Endothelial cell of umbilical vein (primary cell): ENCODE data around the gene AQP12B.

Source experiments
- EZH2 ChIP-seq: IDR thresholded peaks from 2 replicates; pipeline ENCODE4 v1.6.1; 2012; ENCODE audit warnings: borderline replicate concordance, low read depth, mild to moderate bottlenecking, moderate library complexity, low read length, inconsistent platforms; ENCODE audit not compliant: severe bottlenecking
- FOS ChIP-seq: IDR thresholded peaks from 2 replicates; pipeline ENCODE4 v1.6.1; 2011; ENCODE audit warnings: mild to moderate bottlenecking, low read length, moderate library complexity, borderline replicate concordance; ENCODE audit not compliant: insufficient read depth
- JUN ChIP-seq: IDR thresholded peaks from 2 replicates; pipeline ENCODE4 v1.6.1; 2011; ENCODE audit warnings: borderline replicate concordance, low read depth; ENCODE audit not compliant: insufficient read length, insufficient read depth
- POLR2A ChIP-seq: IDR thresholded peaks from 2 replicates; pipeline ENCODE4 v1.6.1; 2012; ENCODE audit warnings: low read depth, mild to moderate bottlenecking, control low read depth, low read length
- POLR2AphosphoS5 ChIP-seq: IDR thresholded peaks from 2 replicates; pipeline ENCODE4 v1.6.1; 2012; ENCODE audit warnings: low read depth, mild to moderate bottlenecking, control low read depth, low read length, moderate library complexity; ENCODE audit not compliant: insufficient read depth
- TF ChIP-seq, protein P1 (sequence below), 2 donors: IDR thresholded peaks; 1 replicate in 1 of 2; 2 replicates in 1 of 2; pipeline ENCODE4 v1.5.1; 2011; ENCODE audit warnings: low read length in 2 of 2, mild to moderate bottlenecking in 2 of 2, moderate library complexity in 2 of 2, control low read depth in 1 of 2, inconsistent platforms in 1 of 2, low read depth in 1 of 2; ENCODE audit not compliant: insufficient read depth in 1 of 2; ENCODE audit errors: extremely low read depth in 1 of 2

DNA sequence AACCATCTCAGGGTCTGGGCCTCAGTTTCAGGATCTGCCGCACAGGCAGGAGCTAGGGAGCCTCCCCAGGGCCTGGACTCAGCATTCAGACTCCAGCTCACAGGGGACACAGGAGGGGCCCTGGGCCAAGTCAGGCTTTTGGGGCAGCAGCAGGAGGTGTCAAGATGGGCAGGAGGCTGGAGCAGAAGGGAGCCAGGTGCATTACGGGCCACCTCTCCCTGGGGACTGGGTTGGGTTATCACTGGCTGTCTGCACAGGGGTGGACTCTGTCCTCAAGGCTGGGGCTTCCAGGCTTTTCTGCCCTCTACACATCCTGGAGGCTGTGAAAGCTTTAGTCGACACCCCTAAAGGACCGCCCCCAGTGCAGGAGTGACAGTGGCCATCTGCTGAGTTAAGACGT, 29.0 kb upstream of the AQP12B start:
- TF ChIP-seq, protein P1, sequence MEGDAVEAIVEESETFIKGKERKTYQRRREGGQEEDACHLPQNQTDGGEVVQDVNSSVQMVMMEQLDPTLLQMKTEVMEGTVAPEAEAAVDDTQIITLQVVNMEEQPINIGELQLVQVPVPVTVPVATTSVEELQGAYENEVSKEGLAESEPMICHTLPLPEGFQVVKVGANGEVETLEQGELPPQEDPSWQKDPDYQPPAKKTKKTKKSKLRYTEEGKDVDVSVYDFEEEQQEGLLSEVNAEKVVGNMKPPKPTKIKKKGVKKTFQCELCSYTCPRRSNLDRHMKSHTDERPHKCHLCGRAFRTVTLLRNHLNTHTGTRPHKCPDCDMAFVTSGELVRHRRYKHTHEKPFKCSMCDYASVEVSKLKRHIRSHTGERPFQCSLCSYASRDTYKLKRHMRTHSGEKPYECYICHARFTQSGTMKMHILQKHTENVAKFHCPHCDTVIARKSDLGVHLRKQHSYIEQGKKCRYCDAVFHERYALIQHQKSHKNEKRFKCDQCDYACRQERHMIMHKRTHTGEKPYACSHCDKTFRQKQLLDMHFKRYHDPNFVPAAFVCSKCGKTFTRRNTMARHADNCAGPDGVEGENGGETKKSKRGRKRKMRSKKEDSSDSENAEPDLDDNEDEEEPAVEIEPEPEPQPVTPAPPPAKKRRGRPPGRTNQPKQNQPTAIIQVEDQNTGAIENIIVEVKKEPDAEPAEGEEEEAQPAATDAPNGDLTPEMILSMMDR (IDR thresholded peaks at IDR 0.05; ENCODE audit: extremely low read depth in 1 of 2, insufficient read depth in 1 of 2, low read depth in 1 of 2, low read length in 2 of 2), result no peak
- no peak for TF ChIP-seq POLR2A
- TF ChIP-seq EZH2, result no peak
- TF ChIP-seq POLR2AphosphoS5, result no peak
- TF ChIP-seq JUN, result no peak
- TF ChIP-seq FOS, result no peak
